Measurements from ENCODE around the gene CHD2. TPM values are rescaled to one million over a fixed set of nuclear protein-coding genes. Genes with fewer than 3 reads are reported as not detected.
"Not testable (repeated sequence)": the region's sequence is repeated elsewhere in the genome, so short reads cannot be mapped to it uniquely, and the experiment has no call there.

CHD2 gene
- polyA plus RNA-seq, 2 of the 4 experiments (the other 2 are of a cell fraction), result 29.5 to 68.2 TPM

GRCh38 chr15:93058904-93059427, 158.8 kb downstream of the CHD2 start:
- ATAC-seq (no peak), DNase-seq (ENCODE audit: low read depth in 1 of 2, low spot score in 1 of 2) (no peak), FAIRE-seq (no peak)
- ChIA-PET CTCF (interaction anchor here (1.0 to 4.1 kb wide), 6 partner anchors 12 to 1061 kb away, joined by 4 to 22 read pairs (median 6); no protein-coding TSS in a partner anchor), POLR2A (no interaction called here)
- Histone ChIP-seq H3K4me2 (no peak overlapping the region), H3K4me3 (no peak overlapping the region), H3K4me1 (no peaks in the 10 kb centered on the region), H3K9me3 (no peaks in the 10 kb centered on the region), H3K27ac (no peak overlapping the region)
- no peak for TF ChIP-seq ELK1 (IDR thresholded peaks at IDR 0.05; ENCODE audit: low read depth, low read length)
- no peak for TF ChIP-seq EHF (CRISPR knock-in tag; IDR thresholded peaks at IDR 0.05)
- no peak for TF ChIP-seq MAFK (IDR thresholded peaks at IDR 0.05; ENCODE audit: partially characterized antibody)
- TF ChIP-seq FOXS1 (CRISPR knock-in tag; IDR thresholded peaks at IDR 0.05), result no peak
- no peak for TF ChIP-seq ZNF302 (CRISPR knock-in tag; IDR thresholded peaks at IDR 0.05)
- TF ChIP-seq JUN (IDR thresholded peaks at IDR 0.05), result no peak
- TF ChIP-seq FOSB (CRISPR knock-in tag; IDR thresholded peaks at IDR 0.05), result no peak
- TF ChIP-seq KDM5A (IDR thresholded peaks at IDR 0.05), result no peak
- no peak for TF ChIP-seq RFX5 (IDR thresholded peaks at IDR 0.05)
- no peak for TF ChIP-seq ZFP36 (IDR thresholded peaks at IDR 0.05; ENCODE audit: borderline replicate concordance, partially characterized antibody)
- TF ChIP-seq USF2 (IDR thresholded peaks at IDR 0.05), result no peak
- 55% methylated on average over 18 of the region's 18 CpGs for WGBS (ENCODE audit: missing lambda C conversion rate)

GRCh38 chr15:93059442-93059841, 159.3 kb downstream of the CHD2 start:
- ATAC-seq, result no peak
- ChIA-PET CTCF (interaction anchor here (1.3 to 4.1 kb wide), 5 partner anchors 18 to 1060 kb away, joined by 4 to 22 read pairs (median 7); no protein-coding TSS in a partner anchor), POLR2A (no interaction called here)

GRCh38 chr15:93060336-93061248, 160.5 kb downstream of the CHD2 start:
- DNase-seq (ENCODE audit: low read depth in 1 of 2, low spot score in 1 of 2) (no peak), FAIRE-seq (no peak), ATAC-seq (0 out of 6 replicates have a peak, but pooled peaks of 1 of the 2 experiments have one; percentile 7)
- no peaks in the 10 kb centered on the region for H3K9me3 ChIP-seq
- TF ChIP-seq RAD21 (conservative IDR thresholded peaks at IDR 0.05 in 1 of 2, IDR thresholded peaks at IDR 0.05 in 1 of 2) (no peak), ELK1 (IDR thresholded peaks at IDR 0.05; ENCODE audit: low read depth, low read length) (no peak), SMC3 (IDR thresholded peaks at IDR 0.05) (no peak)
- H3K27ac ChIP-seq, result no peak overlapping the region
- H3K4me1 ChIP-seq, result no peaks in the 10 kb centered on the region
- no peak overlapping the region for H3K4me2 ChIP-seq
- ChIA-PET CTCF (interaction anchor here (1.3 to 4.1 kb wide), 5 partner anchors 17 to 30 kb away, joined by 4 to 22 read pairs (median 7); no protein-coding TSS in a partner anchor), POLR2A (no interaction called here)
- WGBS (ENCODE audit: missing lambda C conversion rate), result 65% methylated on average over 19 of the region's 19 CpGs
- H3K4me3 ChIP-seq, result no peak overlapping the region

More at GRCh38 chr15:93059442-93059841, 159.3 kb downstream of the CHD2 start:
- Histone ChIP-seq H3K4me1 (no peaks in the 10 kb centered on the region), H3K27ac (no peak overlapping the region), H3K9me3 (no peaks in the 10 kb centered on the region), H3K4me2 (no peak overlapping the region), H3K4me3 (no peak overlapping the region)
- TF ChIP-seq SREBF2 (IDR thresholded peaks at IDR 0.05) (no peak), HOXA7 (CRISPR knock-in tag; IDR thresholded peaks at IDR 0.05) (no peak), ESRRA (IDR thresholded peaks at IDR 0.05; ENCODE audit: borderline replicate concordance, low read length) (no peak), HES2 (IDR thresholded peaks at IDR 0.05) (no peak)
- FAIRE-seq (no peak), DNase-seq (ENCODE audit: low read depth in 1 of 2, low spot score in 1 of 2) (no peak)
- WGBS (ENCODE audit: missing lambda C conversion rate), result 23% methylated on average over 8 of the region's 8 CpGs

GRCh38 chr15:93062628-93063261, 162.6 kb downstream of the CHD2 start:
- H3K4me2 ChIP-seq; DNase-seq (ENCODE audit: low read depth in 1 of 2, low spot score in 1 of 2); H3K27ac ChIP-seq; H3K4me1 ChIP-seq; FAIRE-seq; H3K9me3 ChIP-seq; POLR2A ChIA-PET; CTCF ChIA-PET; H3K4me3 ChIP-seq: not testable (repeated sequence)
- ATAC-seq, result peak in 1 of 2 experiments; percentile 10; a peak in 2 of 6 replicates
- WGBS (ENCODE audit: missing lambda C conversion rate), result 55% methylated on average over 11 of the region's 13 CpGs

All from A549 (cell line).